Ecto neural progenitor cell (in vitro differentiated cells): ENCODE measurements around the gene NOP9.
A peak's percentile ranks its signal among the peaks of the same experiment; 100 is the strongest.

ENCODE experiments used
- DNase-seq: peaks from one replicate; pipeline ENCODE4 v3.0.0-alpha.2; 2018; ENCODE audit warnings: low spot score

NOP9 gene, protein sequence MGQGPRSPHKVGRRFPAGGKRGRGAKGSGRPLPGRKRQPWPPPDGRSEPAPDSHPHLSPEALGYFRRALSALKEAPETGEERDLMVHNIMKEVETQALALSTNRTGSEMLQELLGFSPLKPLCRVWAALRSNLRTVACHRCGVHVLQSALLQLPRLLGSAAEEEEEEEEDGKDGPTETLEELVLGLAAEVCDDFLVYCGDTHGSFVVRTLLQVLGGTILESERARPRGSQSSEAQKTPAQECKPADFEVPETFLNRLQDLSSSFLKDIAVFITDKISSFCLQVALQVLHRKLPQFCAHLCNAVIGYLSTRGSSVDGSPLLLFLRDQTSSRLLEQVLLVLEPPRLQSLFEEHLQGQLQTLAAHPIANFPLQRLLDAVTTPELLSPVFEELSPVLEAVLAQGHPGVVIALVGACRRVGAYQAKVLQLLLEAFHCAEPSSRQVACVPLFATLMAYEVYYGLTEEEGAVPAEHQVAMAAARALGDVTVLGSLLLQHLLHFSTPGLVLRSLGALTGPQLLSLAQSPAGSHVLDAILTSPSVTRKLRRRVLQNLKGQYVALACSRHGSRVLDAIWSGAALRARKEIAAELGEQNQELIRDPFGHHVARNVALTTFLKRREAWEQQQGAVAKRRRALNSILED

DNA sequence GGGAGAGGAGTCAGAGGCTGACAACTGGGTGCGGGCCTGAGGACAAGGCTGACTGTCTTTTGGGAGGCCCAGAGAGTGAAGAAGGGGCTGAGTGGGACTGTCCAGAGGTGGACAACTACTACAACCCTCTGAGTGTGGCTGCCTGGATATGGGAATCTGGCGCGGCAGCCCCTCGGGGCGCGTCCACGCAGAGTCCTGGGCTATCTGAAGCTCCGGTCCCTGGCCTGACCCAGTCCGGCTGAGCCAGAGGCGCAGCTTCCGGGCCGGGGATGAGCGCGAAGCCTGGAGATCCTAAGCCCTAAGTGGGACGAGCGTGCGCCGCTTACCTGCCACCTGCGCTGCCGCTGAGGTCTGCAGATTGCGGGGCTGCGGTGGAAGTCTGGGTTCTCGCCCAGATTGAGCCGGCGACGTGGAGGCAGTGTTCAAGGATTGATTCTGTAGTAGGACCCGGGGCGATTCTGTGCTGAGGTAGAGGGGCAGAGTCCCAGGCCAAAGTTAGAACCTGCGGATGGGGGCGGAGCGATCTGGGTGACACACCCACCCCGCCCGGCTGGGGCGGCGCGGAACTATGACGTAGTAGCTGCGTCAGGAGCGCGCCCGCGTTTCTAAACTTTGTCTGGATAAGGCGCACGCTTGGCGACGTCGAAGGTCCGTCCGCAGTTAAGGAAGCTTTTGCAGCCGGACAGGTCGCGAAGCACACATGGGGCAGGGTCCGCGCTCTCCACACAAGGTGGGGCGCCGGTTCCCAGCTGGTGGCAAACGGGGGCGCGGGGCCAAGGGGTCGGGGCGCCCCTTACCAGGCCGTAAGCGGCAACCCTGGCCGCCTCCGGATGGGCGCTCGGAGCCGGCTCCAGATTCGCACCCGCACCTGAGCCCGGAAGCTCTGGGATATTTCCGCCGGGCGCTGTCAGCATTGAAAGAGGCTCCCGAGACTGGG lies at the start of gene NOP9, which contains the start of gene DHRS1:
TSS of gene NOP9 (plus strand) at position 596 of the 937 bp plus-strand sequence. CDS start at position 701, 105 bp downstream.
TSS of gene DHRS1 (minus strand) at position 526 of the 937 bp plus-strand sequence. CDS start 674 bp downstream, outside the sequence.
- peak; percentile 96 for DNase-seq

DNA sequence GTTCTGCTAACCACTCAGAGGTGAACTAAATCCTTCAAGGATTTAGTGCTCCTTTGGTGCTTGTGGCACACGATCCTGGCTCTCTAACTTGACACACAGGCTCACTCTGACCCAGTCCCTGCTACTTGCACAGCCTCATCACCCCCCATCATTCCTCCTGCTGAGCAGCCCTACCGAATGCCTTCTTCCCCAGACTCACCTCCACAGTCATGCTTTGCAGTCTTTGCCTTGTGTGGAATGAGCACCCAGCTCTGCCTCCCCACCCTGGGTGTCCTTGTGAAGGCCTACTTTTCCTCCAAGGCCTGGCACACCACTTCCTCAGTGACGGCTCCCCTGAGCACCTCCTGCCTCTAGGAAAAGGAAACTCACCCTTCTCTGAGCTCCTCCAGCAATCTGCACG lies 49.3 kb upstream of the NOP9 start:
- no peak for DNase-seq

DNA sequence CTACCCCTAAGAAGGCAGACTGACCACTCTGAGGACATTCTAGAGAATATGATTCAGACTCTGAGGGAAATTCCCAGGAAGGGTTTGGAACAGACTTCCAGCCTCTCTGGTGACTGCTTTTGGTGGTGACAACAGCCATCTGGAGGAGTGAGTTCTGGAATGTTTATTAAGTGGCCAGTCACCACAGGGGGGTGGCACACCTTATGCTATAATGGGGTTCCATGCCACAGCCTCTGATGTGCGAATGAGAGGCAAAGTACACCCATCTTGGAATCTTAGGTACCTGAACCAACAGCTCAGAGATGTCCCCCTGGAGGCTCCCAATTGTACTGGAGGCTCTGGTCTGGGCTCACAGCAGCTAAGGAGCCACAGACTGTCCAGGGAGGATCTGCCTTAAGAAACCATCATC lies 47.8 kb upstream of the NOP9 start:
- DNase-seq = no peak

DNA sequence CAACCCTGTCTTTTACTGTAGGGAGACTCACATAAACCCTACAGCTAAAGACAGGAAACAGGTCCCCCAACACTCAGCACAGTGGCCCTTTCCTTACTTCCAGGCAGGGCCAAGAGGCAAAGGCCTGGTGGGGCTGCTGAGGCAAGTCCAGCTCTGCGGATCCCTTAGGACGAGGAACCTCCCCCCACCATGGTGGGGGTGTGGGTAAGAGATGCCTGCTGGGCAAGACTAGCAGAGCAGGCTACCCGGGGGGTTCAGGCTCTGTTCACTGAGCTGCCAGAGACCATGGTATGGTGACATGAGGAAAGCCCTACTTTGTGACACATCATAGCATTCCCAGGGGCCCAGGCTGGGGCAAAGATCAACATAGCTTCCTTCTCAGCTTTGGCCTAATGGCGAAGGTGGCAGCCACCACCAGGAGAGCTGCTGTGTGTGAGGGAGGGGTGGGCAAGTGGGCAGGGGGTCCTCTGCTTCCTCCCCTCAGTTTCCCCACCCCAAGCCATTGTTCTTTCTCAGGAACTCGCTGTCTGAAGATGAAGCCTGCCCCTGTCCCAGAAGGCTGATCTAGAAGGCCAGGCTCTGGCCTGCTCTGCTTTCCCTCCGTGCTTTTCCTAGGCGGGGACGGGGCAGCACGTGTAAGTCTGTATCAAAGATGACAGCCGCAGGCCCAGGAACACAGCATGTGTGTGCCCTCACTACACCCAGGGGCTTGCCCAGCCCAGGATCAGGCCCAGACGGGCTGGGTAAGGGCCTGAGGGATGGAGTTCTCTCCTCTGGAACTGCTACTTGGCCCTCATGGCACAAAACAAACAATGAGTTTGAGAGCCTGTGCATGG lies 47.1 kb upstream of the NOP9 start:
- DNase-seq = no peak

DNA sequence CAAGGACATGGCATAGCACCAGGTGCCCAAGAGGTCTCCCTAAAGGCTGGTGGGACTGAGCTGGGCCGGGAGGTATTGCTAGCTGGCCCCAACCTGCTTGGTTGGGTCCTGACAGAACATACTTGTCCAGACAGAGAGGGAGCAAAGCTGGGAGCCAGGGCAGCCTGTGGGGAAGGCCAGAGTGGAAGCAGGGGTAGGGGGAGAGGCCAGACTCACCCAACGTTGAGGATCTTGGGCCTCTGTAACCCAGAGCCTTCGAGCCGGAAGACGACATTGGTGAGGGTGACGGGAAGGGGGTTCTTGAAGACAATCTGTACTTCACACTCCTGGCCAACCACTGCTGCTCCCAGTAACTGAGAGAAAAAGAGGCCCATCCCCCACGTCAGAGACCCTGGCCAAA lies 45.7 kb upstream of the NOP9 start:
- no peak for DNase-seq

DNA sequence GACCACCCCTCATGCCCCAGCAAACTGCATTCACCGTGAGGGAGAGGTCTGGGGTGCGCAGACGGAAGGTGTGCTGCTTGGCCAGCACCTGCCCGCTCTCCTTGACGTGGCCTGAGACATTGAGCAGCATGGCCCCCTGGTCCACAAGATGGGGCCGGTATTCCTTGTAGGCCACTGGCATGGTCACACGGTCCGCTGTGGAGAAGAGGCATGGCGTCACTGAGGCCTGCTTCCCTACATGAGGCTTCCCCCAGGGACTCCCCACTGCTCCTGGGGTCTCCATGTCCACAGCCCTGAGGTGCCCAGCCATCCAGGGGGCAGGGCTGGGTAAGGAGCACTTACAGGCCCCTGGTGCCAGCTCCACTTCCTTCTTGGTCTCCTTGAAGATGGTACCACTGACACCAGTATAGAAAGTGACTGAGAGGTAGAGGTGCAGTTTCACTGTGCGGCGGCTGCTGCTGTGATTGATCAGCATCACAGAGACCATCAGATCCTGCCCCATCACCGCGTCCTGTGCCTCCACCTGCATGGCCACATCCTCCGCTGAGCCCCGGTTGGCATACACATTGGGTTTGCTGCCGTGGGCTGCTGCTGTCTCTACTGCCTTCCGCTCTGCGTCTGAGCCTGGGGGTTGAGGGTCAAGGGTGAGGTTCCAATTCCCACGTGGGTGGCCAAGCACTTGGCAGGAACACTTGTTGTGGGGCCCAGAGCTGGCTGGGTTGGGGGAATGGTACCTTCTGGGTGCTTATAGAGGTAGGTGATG lies 44.8 kb upstream of the NOP9 start:
- DNase-seq = no peak

DNA sequence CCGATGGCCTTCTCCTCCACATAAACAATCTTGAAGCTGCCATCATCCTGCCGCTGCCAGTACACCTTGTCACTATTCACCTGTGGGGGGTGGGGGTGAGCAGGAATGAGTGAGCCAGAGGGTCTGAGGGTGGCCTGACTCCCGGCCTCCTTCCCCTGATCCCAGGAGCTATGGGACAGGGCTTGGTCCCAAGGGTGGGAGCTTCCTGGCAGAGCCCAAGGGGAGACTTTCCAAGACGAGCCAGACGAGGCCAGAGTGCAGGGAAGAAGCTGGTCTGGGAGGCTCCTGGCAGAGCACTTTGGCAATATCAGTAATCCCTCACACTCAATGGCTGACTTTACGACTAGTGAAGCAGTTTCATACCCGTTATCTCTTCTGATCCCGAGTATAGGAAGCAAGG lies 44.2 kb upstream of the NOP9 start:
- DNase-seq = no peak

DNA sequence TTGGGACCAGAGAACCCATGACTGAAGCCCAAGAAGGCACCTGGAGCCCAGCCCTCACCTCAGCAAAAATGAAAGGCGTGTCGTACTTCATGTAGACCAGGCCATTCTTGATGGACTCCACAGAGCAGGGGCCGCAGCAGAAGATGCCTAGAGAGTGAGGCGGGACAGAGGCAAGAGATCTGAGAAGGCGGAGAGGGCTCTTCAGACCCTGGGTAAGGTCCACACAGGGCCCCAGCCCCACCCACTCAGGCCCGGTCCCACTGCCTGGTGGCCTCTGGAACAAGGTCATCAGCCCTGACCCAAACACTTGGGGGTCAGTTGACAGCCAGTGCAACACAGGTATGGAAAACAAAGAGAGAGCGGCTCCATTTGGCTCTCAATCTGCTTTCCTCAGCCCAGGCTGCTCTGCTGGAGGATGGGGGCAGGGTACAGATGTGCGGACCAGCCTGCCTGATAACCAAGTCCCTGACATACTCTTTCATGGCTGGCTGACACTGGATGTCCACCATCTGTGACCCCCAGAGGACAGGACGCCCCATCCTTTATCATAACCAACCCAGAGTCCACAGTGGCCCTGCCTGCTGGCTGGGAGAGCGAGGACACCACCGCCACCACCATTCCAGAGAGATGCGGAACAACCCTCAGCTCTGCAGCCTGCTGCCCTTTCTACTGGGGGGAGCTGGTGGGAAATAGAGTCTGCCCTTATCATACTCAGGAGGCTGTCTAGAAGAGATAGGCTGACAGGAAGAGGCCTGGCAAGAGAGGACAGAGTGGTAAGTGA lies 43.5 kb upstream of the NOP9 start:
- DNase-seq = no peak

DNA sequence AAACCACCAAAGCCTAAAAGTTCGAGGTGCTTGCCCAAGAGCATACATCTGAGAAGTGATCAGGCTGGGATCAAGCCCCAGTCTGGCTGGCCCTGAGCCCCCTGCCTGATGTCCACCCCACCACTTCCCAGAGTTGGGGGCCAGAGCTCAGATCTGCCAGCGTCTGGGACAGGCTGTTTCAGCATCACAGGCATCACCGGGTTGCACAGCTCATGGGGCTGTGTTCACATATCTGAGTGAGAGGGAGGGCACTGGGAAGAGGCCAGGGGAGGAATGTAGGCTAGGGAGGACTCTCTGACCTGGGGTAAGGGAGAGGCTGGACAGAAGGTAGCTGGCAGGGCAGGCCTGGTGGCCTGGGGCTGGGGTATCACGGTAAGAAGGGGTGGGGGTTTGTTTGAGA lies 42.7 kb upstream of the NOP9 start:
- DNase-seq = no peak

DNA sequence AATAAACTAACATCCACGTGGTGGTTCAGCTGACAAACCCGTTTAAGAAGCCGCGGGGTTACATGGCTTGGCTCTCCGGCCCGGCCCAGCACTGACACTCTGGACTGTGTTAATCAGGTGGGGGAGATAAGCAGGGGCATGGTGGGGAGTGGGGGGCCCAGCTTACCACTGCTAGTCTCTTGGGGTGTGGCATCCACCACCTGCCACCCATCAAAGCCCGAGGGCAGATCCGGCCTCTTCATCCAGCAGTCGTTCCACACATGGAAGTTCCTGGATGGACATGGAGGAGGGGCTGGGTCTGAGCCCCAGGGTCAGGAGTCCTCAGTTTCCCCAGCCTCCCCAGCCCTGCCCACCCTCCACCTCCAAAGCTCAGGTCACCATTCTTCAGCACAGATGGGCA lies 41.5 kb upstream of the NOP9 start:
- no peak for DNase-seq

DNA sequence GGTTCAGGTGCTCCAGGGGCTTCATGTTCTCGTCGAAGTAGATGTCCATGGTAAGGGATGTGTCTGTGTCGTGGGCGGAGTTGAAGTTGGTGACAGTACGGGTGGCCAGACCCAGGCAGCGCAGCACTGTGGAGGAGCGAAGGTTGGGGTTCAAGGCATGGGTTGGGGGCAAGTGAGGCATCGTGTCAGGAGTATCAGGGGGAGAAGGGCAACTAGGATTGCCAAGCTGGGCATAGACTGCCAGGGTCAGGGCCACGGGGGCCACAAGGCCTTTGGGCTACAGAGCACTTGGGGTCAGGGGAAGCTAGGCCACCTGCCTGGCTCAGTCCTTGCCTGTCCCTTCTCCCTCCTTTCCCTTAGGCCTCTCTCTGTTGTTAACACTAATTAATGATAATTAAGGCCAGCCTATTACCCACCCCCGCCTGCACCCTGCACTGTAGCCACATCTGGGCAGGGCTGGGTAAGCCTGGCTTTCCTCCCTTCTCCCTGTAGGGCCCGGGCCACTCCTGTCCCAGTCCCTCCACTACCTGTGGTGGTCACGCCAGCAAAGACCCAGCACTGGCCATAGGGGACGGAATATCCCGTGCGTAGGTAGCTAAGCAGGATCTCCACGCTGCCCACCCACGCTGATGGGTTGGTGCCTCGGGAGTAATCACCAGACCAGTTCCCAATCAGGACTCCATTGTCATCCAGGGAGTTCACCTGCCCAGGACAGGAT lies 40.9 kb upstream of the NOP9 start:
- no peak for DNase-seq

DNA sequence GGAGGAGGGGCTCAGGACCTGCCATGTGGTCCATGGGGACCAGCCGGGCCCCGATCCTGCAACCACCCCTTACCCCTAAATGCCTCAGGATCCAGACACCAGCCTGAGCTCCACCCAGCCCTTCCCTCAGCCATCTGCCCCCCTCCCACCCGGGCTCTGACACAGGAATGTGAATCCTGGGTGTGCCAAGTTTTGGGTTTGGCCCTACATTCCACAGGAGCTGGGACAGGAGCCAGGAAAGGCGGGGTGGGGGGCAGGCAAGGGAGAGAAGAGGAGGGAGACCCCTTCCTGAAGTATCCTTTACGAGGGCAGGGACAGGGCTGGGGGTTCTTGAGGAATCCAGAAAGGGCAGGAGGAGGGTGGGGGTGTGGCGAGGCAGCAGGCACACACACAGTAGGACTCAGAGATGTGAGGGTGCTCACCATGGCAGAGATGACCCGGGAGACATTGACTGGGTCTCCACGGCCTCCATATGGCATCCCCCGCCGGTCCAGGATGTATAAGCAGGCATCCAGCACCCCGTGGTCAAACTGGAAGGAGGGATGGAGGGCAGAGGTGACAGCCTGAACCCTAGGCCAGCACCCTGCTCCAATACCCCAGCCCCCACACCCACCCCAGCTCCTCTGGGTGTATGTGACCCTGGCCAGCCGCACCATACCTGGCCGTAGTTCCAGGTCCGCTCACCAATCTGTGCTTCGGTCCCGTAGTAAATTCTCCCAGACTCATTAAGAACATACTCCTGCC lies 40.2 kb upstream of the NOP9 start:
- no peak for DNase-seq

DNA sequence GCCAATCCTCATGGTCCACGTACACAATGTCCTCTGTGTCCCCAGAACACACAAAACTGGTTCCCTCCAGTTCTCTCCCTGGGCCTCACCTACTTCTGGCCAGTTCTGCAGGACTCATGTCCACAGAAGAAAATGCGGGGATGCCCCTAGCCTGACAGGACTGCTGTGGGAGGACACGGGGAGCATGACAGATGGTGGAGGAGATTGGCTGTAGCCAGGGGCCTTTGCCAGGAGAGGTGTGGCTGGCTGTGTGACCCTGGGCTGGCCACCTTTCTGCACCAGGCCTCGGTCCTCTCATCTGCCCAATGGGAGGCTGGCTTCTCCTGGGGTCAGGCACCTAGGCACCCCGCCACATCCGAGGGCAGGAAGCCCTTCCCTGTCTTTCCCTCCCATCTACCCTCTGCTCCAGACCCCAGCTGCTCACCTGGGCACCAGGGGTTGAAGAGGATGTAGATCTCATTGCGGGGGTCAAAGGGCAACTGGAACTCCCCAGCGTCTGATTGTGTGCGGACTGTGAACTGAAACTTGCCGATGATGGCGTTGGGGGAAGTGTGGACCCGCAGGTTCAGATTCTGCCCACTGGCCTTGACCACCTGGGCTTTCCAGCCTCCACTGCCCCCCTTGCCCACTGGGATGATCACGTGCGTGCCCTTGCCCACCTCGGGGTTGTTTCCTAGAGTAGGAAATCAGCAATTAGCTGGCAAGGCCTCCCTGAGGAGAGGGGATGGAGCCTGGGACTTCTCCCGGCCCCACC lies 39.4 kb upstream of the NOP9 start:
- DNase-seq = no peak

DNA sequence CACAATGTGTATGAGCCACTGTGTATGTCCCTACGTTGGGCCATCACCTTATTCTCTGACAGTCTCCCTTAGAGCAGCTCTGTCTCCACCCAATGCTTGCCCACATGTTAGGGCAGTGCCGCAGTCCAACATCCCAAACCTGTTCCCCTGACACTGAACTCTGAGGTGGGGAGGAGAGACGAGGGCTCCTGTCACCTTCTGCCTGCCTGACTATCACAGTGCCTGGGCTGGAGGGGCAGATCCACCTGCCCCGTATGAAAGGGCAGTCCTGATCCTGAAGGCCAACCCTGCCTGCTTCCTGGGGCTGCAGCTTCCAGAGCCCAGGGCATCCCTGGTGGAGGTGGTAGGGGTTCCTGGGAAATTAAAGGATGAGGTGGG lies 38.9 kb upstream of the NOP9 start:
- DNase-seq = no peak

DNA sequence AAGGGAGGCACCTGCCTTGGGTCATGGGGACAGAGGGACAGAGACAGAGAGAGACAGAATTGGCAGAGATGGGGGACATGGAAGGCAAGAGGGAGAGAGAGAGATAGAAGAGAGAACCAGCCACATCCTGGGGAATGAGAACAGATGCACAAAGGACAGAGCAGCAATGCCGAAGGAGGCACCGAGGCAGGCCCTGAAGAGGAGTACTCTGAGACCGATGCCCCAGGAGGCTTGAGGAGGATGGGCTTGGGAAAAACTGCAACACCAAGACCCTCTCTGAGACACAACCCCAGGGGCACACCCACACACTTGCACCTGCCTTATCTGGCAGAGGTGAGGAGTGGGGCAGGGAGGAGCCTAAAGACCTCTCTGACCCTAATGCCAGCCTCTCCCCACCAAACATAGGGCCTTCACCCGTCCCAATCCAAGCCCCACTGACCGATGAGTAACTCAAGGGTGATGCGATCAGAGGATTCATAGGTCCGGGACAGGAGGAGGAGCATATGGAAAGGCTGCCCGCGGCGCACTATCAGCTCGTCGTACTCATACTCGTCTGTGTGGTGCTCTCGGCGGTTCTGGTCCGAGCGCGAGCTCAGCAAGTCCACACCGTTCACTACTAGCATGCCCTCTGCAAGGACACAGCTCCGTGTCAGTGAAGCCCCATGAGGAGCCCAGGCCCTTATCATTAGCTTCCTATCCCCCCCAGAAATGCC lies 38.2 kb upstream of the NOP9 start:
- DNase-seq = no peak

DNA sequence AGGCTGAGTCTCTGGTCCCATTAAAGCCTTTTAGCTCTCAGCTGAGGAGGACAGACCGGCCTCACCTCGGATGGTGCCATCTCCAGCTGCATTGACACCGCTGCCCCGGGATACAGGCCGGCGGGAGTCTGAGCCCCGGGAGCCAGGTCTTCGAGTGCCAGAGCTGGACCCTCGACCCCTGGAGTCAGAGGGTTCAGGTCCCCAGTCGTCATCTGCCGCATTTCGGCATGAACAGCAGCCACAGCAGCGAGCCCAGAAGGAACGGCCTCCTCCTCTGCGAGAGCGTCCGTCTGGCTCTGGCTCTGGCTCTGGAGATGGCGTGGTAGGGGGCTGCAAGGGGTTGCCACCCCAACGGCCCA lies 37.7 kb upstream of the NOP9 start:
- DNase-seq = no peak
